Mucosa of rectum (tissue), 2 donors: Measurements from ENCODE around the gene HAUS3.
A peak's percentile ranks its signal among the peaks of the same experiment; 100 is the strongest.

ENCODE experiments used
- H3K27ac ChIP-seq, 2 donors: one replicate each; pipeline ENCODE4 v1.7.0; 2013; ENCODE audit warnings: inconsistent platforms in 2 of 2, low read depth in 2 of 2, low read length in 2 of 2
- H3K27me3 ChIP-seq, 2 donors: one replicate each; pipeline ENCODE4 v1.7.0; 2013; ENCODE audit warnings: low read length in 2 of 2; ENCODE audit not compliant: control insufficient read depth in 2 of 2, insufficient read depth in 2 of 2
- H3K36me3 ChIP-seq, 2 donors: one replicate each; pipeline ENCODE4 v1.7.0; 2013; ENCODE audit warnings: low read length in 2 of 2; ENCODE audit not compliant: control insufficient read depth in 2 of 2, insufficient read depth in 2 of 2
- H3K4me1 ChIP-seq, 2 donors: one replicate each; pipeline ENCODE4 v1.7.0; 2013; ENCODE audit warnings: low read length in 2 of 2, mild to moderate bottlenecking in 1 of 2; ENCODE audit not compliant: control insufficient read depth in 2 of 2, insufficient read depth in 2 of 2
- H3K4me3 ChIP-seq, 2 donors: one replicate each; pipeline ENCODE4 v1.7.0; 2013; ENCODE audit warnings: low read length in 2 of 2
- H3K9ac ChIP-seq, 2 donors: one replicate each; pipeline ENCODE4 v1.7.0; 2013; ENCODE audit warnings: low read length in 2 of 2, low read depth in 1 of 2, mild to moderate bottlenecking in 1 of 2
- H3K9me3 ChIP-seq, 2 donors: one replicate each; pipeline ENCODE4 v1.7.0; 2013; ENCODE audit warnings: low read length in 2 of 2; ENCODE audit not compliant: control insufficient read depth in 2 of 2
- donor health status: healthy.
- donor health status: Normal muscosa, but diverticular disease.

The HAUS3 gene

DNA sequence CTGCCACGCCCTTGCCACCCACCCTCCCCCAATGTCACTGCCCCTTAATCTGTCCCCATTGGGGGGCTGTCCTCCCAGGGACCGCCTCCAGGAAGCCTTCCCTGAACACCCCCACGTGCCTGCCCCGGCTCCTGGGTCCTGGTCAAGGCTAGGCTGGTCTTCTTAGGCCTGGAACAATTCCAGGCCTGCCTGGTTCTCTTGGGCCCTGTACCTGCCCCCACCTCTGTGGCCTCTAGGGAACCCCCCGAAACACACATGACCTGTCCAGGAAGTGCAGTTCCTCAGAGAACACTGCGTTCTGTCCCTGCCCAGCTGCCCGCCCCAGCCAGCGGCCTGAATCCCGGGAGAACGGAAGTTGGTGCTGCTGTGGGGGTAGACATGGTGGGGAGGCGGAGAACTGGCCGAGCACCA lies 14.9 kb upstream of the HAUS3 start:
- no peaks in the 10 kb centered on the region for H3K27me3 ChIP-seq

DNA sequence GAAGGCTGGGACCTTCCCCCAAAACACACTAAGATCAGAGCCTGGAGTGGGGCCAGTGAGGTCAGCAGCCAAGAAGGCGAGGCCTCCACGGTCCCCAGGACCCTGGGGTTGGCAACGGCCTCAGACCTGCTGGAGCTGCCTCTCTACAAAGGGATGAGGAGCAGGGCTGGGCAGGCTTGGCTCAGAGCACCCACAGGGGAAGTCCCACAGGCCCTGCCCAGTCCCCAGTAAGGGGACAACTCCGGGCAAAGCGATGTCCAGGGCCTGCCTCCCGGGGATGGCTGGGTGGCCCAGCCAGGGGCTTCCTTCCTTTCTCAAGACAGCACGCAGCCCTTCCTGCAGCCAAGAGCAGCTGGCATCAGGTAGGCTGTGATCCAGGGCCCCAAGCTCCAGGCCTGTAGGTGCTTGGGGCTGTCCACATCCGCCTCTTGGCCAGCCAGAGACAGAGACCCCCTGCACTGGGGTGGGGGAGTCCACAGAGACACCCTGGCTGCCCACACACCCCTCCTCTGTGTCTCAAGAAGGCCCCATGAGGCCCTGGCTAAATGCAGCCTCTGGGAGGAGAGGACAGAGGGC lies 14.3 kb upstream of the HAUS3 start:
- H3K4me1 ChIP-seq: peaks cover 13 to 14% of the 10 kb centered on the region in 2 donors
- H3K27ac ChIP-seq: peak overlapping the region; percentile 43 to 46

More for the DNA sequence above, 14.9 kb upstream of the HAUS3 start:
- H3K4me3 ChIP-seq: no peak overlapping the region
- no peaks in the 10 kb centered on the region for H3K9me3 ChIP-seq
- peaks cover 13 to 14% of the 10 kb centered on the region in 2 donors for H3K4me1 ChIP-seq
- H3K9ac ChIP-seq: no peak overlapping the region
- peak overlapping the region; percentile 43 to 46 for H3K27ac ChIP-seq
- peaks cover 29 to 44% of the 10 kb centered on the region in 2 donors for H3K36me3 ChIP-seq

DNA sequence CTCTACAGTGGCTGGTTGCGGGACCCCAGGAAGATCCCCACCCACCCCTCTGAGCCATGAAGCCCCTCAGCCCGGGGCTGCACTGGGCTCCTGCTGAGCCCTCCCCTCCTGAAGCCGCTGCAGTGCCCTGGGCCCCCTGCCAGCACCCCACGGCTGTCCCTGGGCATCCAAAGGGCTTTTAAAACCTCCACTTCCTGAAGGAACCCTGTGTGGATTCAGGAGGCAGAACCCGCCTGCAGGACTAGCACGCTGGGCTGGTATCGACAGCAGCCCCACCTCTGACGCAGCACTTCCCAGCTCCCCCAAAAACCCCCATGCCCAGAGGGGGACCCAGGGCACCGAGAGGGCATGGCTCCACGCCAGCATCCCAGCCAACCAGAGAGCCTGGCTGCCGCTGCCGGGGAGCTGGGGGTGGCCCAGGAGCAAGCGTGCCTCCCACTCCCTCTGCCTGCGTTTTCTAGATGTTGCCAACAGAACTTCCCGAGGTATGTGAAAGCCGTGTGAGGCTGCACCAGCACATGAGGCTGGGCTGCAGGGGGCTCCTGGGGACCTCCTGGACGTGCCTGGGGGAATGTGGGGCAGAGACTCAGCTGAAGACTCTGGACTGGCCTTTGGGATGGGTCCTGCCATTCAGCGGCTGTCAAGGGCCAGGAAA lies 13.7 kb upstream of the HAUS3 start:
- Histone ChIP-seq H3K9ac (no peak overlapping the region), H3K9me3 (no peaks in the 10 kb centered on the region), H3K4me3 (no peak overlapping the region), H3K27me3 (no peaks in the 10 kb centered on the region), H3K36me3 (peaks cover 37 to 48% of the 10 kb centered on the region in 2 donors), H3K4me1 (peaks cover 11 to 12% of the 10 kb centered on the region in 2 donors), H3K27ac (peak overlapping the region; percentile 43 to 46)

More for the DNA sequence above, 14.3 kb upstream of the HAUS3 start:
- H3K27me3 ChIP-seq: no peaks in the 10 kb centered on the region
- peaks cover 31 to 44% of the 10 kb centered on the region in 2 donors for H3K36me3 ChIP-seq
- H3K9ac ChIP-seq: no peak overlapping the region
- no peaks in the 10 kb centered on the region for H3K9me3 ChIP-seq
- H3K4me3 ChIP-seq: no peak overlapping the region

DNA sequence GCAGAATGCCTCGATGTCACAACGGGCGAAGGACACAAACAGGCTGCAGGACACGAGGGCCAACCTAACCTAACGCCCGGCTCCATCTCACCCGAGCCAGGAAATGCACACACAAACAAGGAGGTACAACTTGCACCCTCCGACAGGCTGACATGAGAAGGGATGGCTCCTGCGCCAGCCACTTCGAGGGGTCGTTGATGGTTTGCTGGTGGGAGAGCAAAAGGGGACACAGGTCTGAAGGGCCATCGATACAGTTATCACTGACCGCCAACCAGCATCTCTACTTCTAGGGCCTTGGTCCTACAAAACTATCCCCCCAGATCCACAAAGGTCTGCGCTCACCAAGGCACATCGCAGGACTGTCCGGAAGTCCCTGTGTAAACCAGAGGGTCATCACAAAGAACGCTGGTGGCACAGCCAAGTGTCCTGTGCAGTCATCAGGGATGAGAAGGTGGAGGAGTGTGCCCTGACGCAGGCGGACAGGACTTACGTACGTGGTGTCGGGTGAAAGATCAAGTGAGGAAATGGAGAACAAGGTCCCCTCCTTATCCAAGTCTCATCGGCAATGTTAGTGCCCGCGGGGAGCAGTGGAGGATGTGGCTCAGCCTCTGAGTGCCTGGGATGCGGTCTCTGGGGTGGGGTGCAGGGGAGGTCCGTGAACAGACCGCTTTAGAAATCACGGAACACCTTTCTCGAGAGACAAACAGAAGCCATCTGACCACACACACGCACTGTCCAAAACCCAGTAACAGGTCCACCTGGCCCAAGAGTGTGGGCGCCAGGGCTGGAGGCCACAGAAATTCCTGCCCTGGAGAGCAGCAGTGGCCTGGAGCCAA lies 13.0 kb upstream of the HAUS3 start:
- H3K9me3 ChIP-seq: no peaks in the 10 kb centered on the region
- H3K4me3 ChIP-seq: no peak overlapping the region
- H3K27me3 ChIP-seq: no peaks in the 10 kb centered on the region
- H3K27ac ChIP-seq: no peak overlapping the region
- H3K36me3 ChIP-seq: peaks cover 45 to 49% of the 10 kb centered on the region in 2 donors
- peaks cover 3 to 4% of the 10 kb centered on the region in 2 donors for H3K4me1 ChIP-seq
- no peak overlapping the region for H3K9ac ChIP-seq

- no peak overlapping the region for H3K27ac ChIP-seq
- no peaks in the 10 kb centered on the region for H3K27me3 ChIP-seq
- H3K9me3 ChIP-seq: no peaks in the 10 kb centered on the region
- peaks cover 53 to 56% of the 10 kb centered on the region in 2 donors for H3K36me3 ChIP-seq
- no peak overlapping the region for H3K4me3 ChIP-seq
- no peaks in the 10 kb centered on the region for H3K4me1 ChIP-seq
- H3K9ac ChIP-seq: no peak overlapping the region
These were observed 11.5 kb upstream of the HAUS3 start for GRCh38 chr4:2253160-2254084.

DNA sequence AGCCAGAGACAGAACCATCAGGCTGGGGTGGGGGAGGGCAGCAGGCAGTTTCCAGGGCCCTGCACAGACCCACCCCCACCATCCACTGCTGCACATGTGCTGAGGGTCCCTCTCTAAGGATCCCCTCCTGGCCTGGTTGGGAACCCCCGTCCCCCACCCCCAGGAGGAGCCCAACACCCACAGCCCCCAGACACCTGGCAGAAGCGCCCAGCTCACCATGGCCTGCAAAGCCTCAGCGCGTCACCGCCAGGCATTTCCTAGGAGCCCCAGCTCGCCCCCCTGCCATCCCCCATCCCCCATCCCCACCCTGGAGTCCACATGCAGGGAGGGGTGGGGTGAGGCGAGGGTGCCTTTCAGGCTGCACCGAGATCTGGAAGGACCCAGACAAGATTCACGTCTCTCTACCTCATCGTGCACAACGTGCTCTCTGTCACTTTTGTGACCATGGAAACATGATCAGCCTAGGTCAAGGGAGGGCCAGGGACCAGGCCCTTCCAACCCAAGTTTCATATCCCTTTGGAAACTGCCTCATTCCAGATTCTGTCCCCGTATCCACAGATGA lies 10.7 kb upstream of the HAUS3 start:
- Histone ChIP-seq H3K9ac (no peak overlapping the region), H3K36me3 (peaks cover 48 to 56% of the 10 kb centered on the region in 2 donors), H3K9me3 (no peaks in the 10 kb centered on the region), H3K27ac (no peak overlapping the region), H3K4me3 (no peak overlapping the region), H3K27me3 (no peaks in the 10 kb centered on the region), H3K4me1 (no peaks in the 10 kb centered on the region)

DNA sequence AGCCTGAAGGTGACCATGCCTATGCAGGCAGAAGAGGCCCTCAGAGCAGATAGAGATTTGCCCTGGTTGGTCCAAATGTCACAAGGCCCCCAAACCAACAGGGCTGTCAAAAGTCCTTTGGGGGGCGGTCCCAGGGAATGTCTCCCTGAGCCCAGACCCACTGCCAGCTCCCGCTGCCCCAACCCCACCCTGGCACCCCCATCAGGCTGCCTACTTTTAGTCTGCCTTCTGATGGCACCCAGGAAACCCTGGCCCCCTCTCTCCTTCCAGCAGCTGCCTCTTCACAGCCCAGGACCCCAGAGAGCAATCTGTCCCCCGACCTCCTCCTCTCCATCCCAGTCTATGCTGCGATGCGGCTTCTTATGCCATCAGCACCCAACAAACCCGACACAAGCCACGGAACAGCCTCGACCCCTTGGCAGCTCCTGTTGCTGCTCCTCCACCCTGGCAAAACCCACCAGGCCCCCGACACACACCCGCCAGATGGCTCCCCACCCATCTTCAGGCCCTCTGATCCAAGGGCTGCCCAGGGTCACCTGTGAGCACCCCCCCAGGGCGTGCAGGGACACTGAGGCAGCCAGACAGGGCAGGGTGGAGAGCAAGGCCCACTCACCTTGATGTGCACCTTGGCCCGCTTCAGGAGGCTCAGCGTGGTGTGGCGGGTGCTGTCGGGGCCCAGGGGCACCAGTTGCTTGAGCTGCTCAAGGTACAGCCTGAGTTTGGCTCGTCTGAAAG lies 10.0 kb upstream of the HAUS3 start:
- H3K36me3 ChIP-seq: peaks cover 42 to 56% of the 10 kb centered on the region in 2 donors

GRCh38 chr4:2251073-2251794 lies 9.3 kb upstream of the HAUS3 start:
- Histone ChIP-seq H3K36me3 (peaks cover 42 to 56% of the 10 kb centered on the region in 2 donors), H3K9me3 (no peaks in the 10 kb centered on the region), H3K27me3 (no peaks in the 10 kb centered on the region), H3K9ac (no peak overlapping the region), H3K4me1 (no peaks in the 10 kb centered on the region), H3K27ac (no peak overlapping the region), H3K4me3 (no peak overlapping the region)

More for the DNA sequence above, 10.0 kb upstream of the HAUS3 start:
- Histone ChIP-seq H3K4me3 (no peak overlapping the region), H3K4me1 (no peaks in the 10 kb centered on the region), H3K27me3 (no peaks in the 10 kb centered on the region), H3K9ac (no peak overlapping the region), H3K27ac (no peak overlapping the region), H3K9me3 (no peaks in the 10 kb centered on the region)
